Activated CD4-positive, alpha-beta T cell treated with anti-CD3 and anti-CD28 coated beads, Interleukin-2, amount 50 U/mL, for 24 hours (primary cell): ENCODE data around the gene C19orf53.
"Not testable (repeated sequence)": the region's sequence is repeated elsewhere in the genome, so short reads cannot be mapped to it uniquely, and the experiment has no call there.

Experiments used
- DNase-seq, 2 donors: peaks; one replicate each; pipeline ENCODE4 v3.0.0-alpha.2; 2020; ENCODE audit warnings: low read depth in 1 of 2, low spot score in 1 of 2

C19orf53 gene

DNA sequence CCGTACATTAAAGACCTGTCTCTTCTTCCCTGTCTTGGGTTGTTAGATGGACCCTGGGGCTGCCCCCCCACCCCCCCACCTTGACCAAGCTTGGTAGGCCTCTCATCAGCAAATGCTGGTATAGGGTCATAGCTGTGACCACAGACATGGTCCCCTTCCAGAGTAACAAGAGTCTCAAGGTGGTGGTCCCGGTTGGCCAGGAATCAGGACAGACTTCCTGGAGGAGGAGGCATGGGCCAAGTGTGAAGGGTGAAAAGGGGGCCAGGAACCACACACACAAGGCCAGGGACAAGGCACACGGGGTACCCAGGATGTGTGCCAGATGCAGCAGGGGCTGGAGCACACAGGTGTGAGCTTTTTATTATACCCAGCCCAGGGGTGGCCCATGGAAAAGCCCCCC is 11.0 kb upstream of the C19orf53 start:
- no peak for DNase-seq

DNA sequence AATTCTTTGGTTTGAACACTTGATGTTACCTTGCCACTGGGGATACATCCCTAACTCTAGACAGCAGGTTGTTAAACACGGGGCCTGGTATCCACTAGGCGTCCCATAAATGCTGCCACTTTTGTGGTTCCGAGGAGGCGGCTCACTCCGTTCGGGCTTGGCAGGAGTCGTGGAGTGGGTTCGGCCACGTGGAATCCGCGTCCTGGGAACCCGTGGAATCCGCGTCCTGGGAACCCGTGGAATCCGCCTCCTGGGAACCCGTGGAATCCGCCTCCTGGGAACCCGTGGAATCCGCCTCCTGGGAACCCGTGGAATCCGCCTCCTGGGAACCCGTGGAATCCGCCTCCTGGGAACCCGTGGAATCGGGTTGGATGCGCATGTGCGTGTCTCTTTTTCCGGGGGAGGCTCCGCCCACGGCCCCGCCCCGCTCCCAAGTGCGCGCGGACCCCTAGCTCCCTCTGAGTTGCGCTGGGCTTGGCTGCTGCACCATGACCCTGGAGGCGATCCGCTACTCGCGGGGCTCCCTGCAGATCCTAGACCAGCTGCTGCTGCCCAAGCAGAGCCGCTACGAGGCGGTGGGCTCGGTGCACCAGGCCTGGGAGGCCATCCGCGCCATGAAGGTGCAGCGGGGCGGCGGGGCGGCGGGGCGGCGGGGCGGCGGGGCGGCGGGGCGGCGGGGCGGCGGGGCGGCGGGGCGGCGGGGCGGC is 10.0 kb upstream of the C19orf53 start, which contains the start of gene MRI1:
Gene MRI1, plus strand, starts transcription at position 422 of the 707 bp plus-strand sequence. Its CDS starts 67 bp downstream, at position 489.
- peak; percentile 42 to 53 for DNase-seq

DNA sequence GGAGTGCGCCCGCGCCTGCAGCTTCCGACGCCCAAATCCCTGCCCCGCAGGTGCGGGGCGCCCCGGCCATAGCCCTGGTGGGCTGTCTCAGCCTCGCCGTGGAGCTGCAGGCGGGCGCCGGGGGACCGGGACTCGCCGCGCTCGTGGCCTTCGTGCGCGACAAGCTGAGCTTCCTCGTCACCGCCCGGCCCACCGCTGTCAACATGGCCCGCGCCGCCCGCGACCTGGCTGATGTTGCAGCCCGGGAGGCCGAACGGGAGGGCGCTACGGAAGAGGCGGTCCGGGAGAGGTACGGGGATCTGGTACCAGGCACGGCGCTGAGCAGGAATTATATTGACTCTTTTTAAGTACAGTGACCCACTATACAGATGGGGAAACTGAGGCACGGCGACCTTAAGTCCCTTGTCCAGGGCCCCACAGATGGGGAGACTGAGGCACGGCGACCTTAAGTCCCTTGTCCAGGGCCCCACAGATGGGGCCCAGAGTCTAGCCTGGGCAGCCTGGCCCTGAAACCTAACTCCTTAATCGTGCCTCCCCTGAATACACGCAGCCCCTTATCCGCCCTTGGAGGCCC is 9.3 kb upstream of the C19orf53 start:
- no peak for DNase-seq

DNA sequence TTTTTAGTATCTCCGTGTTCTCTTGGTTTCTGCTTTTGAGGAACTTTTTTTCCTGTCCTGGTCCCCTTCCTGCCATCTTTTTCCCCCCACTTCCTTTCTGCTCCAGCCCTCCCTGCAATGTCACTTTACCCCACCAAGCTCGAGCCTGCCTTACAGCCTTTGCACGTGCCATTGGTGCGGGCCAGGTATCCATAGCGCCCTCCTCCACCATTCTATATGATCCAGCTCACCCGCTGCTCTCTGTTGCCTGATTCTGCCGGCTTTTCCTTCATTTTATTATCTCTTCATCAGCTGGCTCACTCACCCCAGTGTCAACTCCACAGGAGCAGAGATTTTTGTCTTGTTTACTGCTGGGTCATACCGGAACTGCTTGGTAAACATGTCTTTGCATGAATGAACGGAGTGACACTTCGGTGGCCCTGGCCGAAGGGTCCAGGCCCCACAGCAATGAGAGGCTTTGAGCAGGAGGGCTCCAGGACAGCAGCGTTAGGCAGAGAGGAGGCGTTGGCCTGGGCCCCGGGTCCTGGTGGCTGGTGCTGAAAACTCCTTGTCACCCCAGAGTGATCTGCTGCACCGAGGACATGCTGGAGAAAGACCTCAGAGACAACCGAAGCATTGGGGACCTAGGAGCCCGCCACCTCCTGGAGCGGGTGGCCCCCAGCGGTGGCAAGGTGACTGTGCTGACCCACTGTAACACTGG is 8.7 kb upstream of the C19orf53 start:
- DNase-seq, result no peak

DNA sequence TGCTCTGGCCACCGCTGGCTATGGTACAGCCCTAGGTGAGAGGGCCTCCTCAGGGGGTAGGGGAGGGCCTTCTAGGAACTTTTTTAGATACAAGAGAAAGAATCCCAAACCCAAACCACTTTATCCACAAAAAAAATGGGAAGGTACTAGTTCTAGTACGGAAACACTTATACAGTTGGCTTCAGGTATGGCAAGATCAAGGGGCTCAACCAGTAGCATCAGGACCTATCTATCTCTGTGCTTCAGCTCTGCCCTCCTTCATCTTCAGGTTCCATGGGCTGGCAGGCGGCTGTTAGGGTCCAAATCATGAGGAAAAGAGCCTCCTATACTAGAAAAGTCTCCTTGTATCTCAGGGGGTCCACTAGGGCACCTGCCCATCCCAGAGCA is 8.2 kb upstream of the C19orf53 start:
- no peak for DNase-seq

DNA sequence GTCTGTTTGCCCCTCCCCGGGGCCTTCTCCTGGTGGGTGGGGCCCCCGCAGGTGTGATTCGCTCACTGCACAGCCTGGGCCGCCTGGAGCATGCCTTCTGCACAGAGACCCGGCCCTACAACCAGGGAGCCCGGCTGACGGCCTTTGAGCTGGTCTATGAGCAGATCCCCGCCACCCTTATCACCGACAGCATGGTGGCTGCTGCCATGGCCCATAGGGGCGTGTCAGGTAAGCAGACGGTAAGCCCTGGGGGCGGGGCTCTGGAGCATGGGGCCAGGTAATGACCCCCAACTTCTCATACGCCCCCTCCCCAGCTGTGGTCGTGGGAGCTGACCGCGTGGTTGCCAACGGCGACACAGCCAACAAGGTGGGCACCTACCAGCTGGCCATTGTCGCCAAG is 5.7 kb upstream of the C19orf53 start:
- DNase-seq, result no peak

DNA sequence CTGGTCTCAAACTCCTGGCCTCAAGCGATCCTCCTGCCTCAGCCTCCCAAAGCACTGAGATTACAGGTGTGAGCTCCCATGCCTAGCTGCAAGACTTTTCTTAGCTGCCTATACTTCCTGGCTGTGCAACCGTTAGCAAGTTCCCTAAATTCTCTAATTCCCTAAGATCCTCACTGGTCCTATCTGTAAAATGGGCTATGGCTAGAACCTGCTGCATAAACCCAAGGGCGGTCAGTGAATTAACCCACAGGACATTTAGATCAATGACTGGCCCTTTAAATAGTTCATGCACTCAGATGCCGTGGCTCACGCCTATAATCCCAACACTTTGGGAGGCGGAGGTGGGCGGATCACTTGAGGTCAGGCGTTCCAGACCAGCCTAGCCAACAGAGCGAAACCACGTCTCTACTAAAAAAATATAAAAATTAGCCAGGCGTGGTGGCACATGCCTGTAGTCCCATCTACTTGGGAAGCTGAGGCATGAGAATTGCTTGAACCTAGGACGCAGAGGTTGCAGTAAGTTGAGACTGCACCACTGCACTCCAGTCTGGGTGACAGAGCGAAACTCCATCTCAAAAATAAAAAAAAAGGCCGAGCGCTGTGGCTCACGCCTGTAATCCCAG is 4.1 kb upstream of the C19orf53 start:
- DNase-seq, result no peak

DNA sequence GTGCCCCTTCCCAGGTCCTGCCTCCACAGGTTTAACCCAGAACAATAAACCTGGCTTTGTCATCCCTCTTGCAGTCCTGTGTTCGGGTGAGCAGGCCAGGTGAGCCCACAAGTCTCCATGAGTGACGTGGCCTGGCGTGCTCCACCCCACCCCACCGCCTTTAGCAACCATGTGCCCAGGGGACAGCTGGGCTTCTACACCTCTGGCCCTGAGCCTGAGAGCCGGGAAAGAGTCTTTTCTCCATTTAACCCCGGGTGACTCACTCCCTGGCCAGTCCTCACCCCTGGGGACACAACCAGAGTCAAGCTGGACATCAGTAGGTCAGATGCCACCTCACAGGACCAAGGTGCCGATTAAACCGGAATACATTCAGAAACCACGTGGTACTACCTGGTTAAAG is 4.1 kb downstream of the C19orf53 start:
- DNase-seq, result no peak

DNA sequence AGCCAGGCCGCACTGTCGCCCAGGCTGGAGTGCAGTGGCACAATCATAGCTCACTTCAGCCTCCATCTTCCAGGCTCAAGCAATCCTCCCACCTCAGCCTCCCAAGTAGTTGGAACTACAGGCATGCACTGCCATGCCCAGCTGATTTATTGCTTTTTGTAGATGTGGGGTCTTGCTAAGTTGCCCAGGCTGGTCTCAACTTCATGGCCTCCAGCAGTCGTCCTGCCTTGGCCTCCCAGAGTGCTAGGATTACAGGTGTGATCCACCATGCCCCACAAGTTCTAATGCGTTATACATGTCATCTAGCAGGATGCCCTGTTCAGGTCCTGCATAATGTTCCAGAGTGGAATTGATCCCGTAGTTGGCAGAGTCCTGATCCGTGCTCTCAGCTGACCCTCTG is 4.6 kb downstream of the C19orf53 start:
- DNase-seq, result no peak

DNA sequence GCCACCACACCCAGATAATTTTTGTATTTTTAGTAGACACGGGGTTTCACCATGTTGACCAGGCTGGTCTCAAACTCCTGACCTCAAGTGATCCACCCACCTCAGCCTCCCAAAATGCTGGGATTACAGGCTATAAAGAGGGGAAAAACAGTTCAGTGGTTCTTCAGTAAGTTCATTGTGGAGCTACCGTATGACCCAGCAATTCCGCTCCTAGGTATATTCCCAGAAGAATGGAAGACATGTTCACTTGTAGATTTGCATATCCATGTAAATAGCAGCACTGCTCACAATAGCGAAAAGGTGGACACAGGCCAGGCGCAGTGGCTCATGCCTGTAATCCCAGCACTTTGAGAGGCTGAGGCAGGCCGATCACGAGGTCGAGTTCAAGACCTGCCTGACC is 5.5 kb downstream of the C19orf53 start:
- DNase-seq, result not testable (repeated sequence)

DNA sequence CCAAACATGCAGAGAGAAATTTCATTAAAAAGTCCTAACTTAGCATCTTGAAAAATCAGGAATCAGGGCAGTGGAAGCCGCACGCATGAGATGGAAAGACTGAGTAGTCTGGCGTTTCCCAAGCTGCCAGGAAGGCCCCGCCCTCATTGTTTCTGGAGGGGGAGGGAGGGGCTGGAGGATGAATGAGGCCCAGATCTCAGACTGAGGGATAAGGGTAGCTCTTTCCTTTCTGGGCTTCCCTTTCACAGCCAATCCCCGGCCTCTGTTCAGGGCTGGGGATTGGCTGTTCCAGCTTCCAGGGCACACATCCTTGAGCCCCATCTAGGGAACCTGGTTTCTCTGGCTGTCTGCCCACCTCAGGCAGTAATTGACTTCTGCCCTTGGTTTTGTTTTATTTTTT is 7.3 kb downstream of the C19orf53 start:
- no peak for DNase-seq

DNA sequence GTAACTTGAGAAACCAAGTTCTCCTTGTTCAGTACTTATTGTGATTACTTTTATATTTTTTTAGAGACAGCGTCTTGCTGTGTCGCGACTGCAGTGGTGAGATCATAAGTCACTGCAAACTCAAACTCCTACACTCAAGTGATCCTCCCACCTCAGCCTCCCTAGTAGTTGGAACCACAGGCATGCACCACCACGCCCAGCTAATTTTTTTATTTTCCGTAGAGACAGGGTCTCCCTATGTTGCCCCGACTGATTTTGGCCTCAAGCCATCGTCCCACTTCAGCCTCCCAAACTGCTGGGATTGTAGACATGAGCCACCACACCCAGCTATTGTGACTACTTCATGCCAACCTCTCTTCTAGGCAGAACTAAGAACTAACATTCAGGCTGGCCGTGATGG is 8.3 kb downstream of the C19orf53 start:
- no peak for DNase-seq

DNA sequence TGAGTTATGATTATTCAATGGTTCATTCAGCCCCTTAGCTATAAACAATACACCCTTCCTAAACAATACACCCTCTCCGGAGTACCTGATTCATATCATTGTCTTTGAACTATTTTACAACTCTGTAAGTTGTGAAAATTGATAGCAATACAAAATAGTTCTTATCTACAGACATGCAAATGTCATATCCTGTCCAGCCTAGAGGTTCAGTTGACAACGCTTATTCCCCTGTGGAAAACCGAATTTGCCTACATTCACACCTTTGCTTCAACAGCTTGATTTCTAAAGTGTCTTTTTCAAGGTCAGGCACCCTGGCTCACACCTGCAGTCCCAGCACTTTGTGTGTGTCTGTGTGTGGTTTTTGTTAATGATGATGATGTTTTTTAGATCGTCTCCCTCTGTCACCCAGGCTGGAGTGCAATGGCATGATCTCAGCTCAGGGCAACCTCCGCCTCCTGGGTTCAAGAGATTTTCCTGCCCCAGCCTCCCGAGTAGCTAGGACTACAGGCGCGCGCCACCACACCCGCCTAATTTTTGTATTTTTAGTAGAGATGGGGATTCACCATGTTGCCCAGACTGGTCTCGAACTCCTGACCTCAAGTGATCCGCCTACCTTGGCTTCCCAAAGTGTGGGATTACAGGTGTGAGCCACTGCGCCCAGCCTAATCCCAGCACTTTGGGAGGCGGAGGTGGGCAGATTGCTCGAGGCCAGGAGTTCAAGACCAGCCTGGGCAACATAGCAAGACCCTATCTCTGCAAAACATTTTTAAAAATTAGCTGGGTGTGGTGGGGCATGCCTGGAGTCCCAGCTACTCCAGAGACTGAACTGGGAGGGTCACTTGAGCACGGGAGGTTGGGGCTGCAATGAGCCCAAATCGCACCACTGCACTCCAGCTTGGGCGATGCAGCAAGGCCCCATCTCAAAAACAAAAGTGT is 9.6 kb downstream of the C19orf53 start:
- DNase-seq, result no peak

DNA sequence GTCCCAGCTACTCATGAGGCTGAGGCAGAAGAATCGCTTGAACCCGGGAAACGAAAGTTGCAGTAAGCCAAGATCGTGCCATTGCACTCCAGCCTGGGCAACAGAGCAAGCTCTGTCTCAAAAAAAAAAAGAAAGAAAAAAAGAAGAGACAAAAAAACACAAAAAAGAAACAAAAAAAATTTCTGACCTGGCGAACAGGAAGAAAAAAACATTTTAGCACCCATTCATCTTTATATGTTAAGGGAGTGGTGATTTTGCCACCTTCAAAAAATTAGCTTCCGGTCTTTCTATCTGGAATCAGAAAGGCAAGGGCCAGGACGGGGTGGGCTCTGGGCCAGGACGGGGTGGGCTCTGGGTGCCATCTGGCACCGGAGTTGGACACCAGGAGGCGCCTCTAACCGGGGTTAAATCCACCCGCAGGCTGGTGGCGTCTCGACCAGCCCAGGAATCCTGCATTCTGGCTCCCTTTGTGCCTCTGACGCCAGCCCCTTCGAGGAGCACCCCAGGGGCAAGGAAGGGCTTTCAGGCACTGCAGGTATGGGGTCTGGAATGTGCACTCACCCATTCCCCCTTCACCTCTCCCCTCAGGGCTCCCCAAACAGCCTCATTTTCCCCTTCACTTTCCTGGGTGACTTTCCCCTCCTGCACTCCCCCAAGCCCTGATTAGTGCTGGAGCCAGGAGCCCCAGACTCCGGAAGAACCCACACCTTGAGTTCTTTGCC is 10.6 kb downstream of the C19orf53 start:
- DNase-seq, result peak; percentile 45 to 59

DNA sequence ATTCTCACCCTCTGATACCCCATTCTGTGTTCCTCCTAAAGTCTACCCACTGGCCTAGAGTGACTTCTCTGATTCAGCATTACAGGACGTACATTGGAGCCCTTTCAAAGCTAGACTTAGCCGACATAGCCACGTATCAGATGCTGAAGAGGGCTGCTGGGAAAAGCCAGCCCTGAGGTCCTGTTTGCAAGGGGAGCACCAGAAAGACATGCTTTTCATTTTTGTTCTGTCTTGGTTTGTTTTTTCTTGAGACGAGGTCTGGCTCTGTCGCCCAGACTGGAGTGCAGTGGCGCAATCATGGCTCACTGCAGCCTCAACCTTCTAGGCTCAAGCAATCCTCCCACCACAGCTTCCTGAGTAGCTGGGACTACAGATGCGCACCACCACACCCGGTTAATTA is 14.7 kb downstream of the C19orf53 start:
- DNase-seq, result no peak

DNA sequence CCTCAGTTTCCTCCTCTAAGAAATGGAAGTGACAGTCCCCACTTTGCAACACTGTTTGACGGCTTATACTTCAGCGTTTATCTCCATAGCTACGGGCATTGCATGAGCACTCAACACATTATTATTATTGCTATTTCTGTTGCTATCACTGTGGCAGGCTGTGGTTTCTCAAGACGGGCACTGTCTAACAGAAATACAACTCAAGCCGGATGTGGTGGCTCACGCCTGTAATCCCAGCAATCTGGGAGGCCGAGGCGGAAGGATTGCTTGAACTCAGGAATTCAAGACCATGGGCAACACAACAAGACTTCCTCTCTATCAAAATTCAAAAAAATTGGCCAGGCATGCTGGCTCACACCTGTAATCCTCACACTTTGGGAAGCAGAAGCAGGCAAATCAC is 16.1 kb downstream of the C19orf53 start:
- DNase-seq, result no peak

DNA sequence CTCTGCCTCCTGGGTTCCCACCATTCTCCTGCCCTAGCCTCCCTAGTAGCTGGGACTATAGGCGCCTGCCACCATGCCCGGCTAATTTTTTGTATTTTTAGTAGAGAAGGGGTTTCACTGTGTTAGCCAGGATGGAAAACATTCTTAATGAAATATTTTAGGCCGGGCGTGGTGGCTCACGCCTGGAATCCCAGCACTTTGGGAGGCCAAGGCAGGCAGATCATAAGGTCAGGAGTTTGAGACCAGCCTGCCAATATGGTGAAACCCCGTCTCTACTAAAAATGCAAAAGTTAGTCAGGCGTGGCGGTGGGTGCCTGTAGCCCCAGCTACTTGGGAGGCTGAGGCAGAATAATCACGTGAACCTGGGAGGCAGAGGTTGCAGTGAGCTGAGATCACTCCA is 19.1 kb downstream of the C19orf53 start:
- DNase-seq, result not testable (repeated sequence)

DNA sequence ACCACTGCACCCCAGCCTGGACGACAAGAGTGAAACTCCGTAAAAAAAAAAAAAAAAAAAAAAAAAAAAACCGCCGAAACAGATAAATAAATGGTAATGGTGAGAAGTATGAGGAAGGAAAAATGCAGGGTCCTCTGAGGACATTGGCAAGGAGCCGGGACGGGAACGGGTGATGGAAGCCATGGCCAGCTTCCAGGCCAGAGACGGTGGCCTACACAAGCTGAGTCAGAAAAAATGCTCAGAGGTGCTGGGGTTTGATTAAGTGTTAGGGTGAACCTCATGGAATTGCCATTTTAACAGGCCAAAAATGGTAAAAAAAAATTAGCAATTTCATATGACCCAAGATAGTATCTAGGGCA is 20.1 kb downstream of the C19orf53 start:
- DNase-seq, result no peak

DNA sequence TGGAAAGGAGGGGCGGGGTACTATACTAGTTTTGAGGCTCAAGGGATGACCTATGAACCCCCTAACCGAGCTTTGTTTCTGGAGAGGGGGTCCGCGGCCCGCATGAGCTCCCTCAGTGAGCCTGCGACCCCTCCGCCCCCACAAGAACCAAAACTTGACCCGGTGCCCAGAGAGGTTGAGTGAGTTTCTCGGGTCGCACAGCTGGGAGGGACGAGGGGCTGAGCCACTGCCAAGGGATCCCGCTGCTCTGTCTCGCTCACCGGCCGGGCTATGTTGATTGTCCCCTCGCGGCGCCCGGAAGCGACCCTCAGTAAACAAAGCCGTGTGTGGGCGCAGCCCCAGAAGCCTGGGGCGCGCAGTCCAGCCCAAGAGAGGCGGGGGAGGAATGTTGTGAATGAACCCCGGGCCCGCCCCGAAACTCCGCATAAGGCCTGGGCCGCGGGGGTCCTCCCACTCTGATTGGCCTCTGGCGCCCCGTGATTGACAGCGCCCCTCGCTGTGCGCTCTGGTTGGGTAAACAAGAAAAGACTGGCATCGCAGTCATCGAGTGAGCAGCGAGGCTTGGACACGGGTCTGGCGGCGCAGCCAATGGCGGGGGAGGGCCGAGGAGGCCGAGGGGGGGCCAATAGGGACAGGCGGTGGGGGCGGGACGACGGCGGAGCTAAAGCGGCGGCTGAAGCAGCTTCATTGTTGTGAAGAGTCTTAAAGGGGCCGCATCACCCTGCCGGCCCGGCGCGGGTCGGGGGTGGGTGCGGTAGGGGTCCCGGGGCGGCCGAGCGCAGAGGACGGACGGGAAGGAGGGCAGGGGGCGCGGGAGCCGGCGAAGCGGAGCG is 20.7 kb downstream of the C19orf53 start, which contains the start of gene ZSWIM4:
Gene ZSWIM4, plus strand, starts transcription at position 687 of the 833 bp plus-strand sequence. CDS start 206 bp downstream, outside the sequence.
- DNase-seq, result peak; percentile 78 to 95
